ENCODE measurements around the gene ABLIM3.

- TF ChIP-seq REST (IDR thresholded peaks at IDR 0.05; ENCODE audit: low read depth): no peak
- TF ChIP-seq TCF12 (IDR thresholded peaks at IDR 0.05; ENCODE audit: low read depth): no peak
- TF ChIP-seq MAX (IDR thresholded peaks at IDR 0.05): no peak
- TF ChIP-seq EP300 (IDR thresholded peaks at IDR 0.05; ENCODE audit: borderline replicate concordance): no peak
- no peak for TF ChIP-seq EGR1 (IDR thresholded peaks at IDR 0.05)
- TF ChIP-seq RAD21 (IDR thresholded peaks at IDR 0.05; ENCODE audit: low read depth): no peak
- no peak for TF ChIP-seq TAF1 (IDR thresholded peaks at IDR 0.05; ENCODE audit: low read depth)
Observed at GRCh38 chr5:149215478-149216090, 74.3 kb downstream of the ABLIM3 start.
